ENCODE results near the gene CDKL1. TPM values are rescaled to one million over a fixed set of nuclear protein-coding genes. Genes with fewer than 3 reads are reported as not detected.
"Not testable (repeated sequence)": the region's sequence is repeated elsewhere in the genome, so short reads cannot be mapped to it uniquely, and the experiment has no call there.

The CDKL1 gene
- polyA plus RNA-seq, 6 donors from 2014 or later: 1.4 to 20.2 (median 12.8) TPM

DNA sequence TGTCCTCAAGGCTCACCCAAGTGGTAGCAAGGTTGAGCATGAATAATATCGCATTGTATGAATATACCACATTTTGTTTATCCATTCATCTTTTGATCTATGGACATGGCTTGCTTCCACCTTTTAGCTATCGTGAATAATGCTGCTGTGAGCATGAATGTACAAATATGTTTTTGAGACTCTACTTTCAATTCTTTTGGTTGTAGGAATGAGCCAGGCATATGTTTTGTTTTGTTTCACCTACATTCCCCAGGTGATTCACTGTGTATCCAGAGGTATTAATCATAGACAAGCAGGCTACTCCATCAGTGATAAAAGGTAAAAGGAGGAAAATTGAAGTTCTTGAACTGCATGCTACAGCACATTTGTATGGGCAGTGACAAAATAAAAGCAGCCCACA lies 35.8 kb downstream of the CDKL1 start:
- no peaks in the 10 kb centered on the region for H3K27me3 Mint-ChIP-seq
- peaks cover 0 to 20% of the 10 kb centered on the region in 2 donors for H3K36me3 Mint-ChIP-seq
- ATAC-seq (ENCODE audit: low read depth in 2 of 2): no peak
- H3K4me3 Mint-ChIP-seq: peak overlapping the region in 2 of 8 donors; percentile 16 to 18
- no peak overlapping the region for H3K27ac Mint-ChIP-seq
- peaks cover 0 to 5% (median 0%) of the 10 kb centered on the region in 7 donors for H3K9me3 Mint-ChIP-seq
- peaks cover 23 to 31% (median 27%) of the 10 kb centered on the region in 3 donors for H3K4me1 Mint-ChIP-seq
- no peak for DNase-seq

DNA sequence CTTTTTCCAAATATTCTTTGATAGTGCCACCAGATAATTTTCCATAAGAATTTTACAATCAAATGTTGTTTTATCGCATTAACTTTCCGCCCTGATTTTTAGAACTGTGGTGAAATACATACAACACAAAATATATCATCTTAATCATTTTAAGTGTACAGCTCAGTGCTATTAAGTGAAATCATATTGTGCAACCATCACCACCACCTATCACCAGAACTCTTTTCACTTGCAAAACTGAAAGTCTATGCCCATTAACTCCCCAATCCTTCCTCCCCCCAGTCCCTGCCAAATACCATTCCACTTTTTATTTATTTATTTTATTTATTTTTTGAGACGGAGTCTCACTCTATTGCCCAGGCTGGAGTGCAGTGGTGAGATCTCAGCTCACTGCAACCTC lies 36.6 kb downstream of the CDKL1 start:
- no peak for DNase-seq
- peak overlapping the region in 1 of 8 donors; percentile 31 for H3K4me3 Mint-ChIP-seq
- H3K27ac Mint-ChIP-seq: no peak overlapping the region
- H3K36me3 Mint-ChIP-seq: peaks cover 0 to 20% of the 10 kb centered on the region in 2 donors
- peaks cover 0 to 5% (median 0%) of the 10 kb centered on the region in 7 donors for H3K9me3 Mint-ChIP-seq
- ATAC-seq (ENCODE audit: low read depth in 2 of 2): no peak
- peaks cover 18 to 30% (median 25%) of the 10 kb centered on the region in 3 donors for H3K4me1 Mint-ChIP-seq
- no peaks in the 10 kb centered on the region for H3K27me3 Mint-ChIP-seq

DNA sequence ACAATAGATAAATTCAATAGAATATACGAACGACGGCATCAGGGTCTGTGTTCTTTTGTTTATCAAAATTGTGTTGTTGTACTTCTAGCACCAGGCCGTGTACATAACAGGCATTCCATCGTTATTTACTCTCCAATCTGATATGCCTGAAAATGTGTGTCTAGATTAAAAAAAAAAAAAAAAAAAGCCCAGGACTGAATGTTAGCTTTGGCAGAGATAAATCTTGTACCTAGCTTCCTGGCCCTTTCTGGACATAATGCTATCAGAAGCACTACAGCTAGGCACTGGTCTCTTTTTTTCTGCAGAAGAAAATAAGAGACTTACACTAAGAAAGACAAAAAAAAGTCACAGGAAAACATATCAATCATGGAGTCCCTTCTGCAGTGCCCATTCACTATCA lies 37.0 kb downstream of the CDKL1 start:
- peak overlapping the region in 1 of 8 donors; percentile 31 for H3K4me3 Mint-ChIP-seq

DNA sequence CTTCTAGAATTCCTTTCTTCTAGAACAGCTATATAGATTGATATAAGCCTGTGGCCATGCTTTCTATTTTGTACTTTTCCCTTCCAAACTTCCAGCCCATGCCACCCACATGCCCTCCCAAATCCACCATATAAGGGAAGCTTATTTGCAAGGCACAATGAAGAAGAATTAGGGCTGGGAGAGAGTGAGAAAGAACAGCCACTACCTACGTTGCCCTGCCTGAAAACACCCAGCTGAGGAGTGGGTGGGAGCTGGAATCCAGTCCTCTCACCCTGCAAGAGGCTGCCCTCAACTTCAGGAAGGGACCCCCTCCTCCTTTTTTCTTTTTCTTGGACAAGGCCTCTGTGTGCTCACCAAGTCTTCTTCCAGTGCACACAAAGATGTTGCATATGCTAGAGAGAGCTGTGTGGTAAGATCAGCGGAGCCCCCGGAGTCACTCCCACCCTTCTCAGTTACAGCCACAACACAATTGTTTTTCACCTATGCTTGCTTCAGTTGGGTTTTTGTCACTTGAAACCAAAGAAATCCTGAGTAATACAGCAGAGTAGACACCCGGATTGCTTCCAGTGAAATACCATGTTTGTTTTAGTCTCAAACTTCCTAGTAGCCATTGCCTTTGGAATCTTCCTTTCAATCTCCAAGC lies 38.8 kb downstream of the CDKL1 start:
- ATAC-seq (ENCODE audit: low read depth in 2 of 2) (no peak), DNase-seq (no peak)
- Mint-ChIP-seq H3K9me3 (peaks cover 0 to 4% (median 0%) of the 10 kb centered on the region in 7 donors), H3K4me1 (peaks cover 4 to 16% (median 14%) of the 10 kb centered on the region in 3 donors), H3K27ac (peak overlapping the region in 1 of 6 donors; percentile 18), H3K27me3 (no peaks in the 10 kb centered on the region), H3K4me3 (no peak overlapping the region), H3K36me3 (peaks cover 0 to 20% of the 10 kb centered on the region in 2 donors)

More for the DNA sequence above, 37.0 kb downstream of the CDKL1 start:
- Mint-ChIP-seq H3K27ac (no peak overlapping the region), H3K27me3 (no peaks in the 10 kb centered on the region), H3K9me3 (peaks cover 0 to 5% (median 0%) of the 10 kb centered on the region in 7 donors), H3K36me3 (peaks cover 0 to 20% of the 10 kb centered on the region in 2 donors), H3K4me1 (peaks cover 14 to 30% (median 25%) of the 10 kb centered on the region in 3 donors)
- no peak for DNase-seq
- ATAC-seq (ENCODE audit: low read depth in 2 of 2): no peak

DNA sequence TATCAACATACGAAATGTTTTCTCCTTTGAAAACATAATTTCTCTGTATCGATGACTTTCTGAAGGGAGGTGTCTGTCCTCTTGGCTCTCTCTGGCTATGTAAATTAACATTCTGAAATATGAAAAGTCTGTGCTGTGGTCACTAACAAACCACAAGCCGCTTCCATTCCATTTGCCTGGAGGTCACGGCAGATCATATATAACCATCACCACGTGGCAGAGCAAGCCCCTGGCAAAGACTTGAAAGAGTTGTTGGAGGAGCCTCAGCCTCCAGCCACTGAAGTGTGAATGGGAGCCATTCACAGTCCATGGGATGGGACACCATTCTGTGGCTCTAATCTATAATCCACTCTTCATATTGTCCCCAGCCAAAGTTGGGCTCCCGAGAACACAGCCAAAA lies 39.6 kb downstream of the CDKL1 start:
- Mint-ChIP-seq H3K36me3 (peaks cover 0 to 20% of the 10 kb centered on the region in 2 donors), H3K4me1 (peaks cover 0 to 11% (median 7%) of the 10 kb centered on the region in 3 donors), H3K27ac (peak overlapping the region in 3 of 6 donors; percentile 26 to 43 (median 39)), H3K27me3 (no peaks in the 10 kb centered on the region), H3K4me3 (no peak overlapping the region), H3K9me3 (no peaks in the 10 kb centered on the region)
- no peak for ATAC-seq (ENCODE audit: low read depth in 2 of 2)
- no peak for DNase-seq

DNA sequence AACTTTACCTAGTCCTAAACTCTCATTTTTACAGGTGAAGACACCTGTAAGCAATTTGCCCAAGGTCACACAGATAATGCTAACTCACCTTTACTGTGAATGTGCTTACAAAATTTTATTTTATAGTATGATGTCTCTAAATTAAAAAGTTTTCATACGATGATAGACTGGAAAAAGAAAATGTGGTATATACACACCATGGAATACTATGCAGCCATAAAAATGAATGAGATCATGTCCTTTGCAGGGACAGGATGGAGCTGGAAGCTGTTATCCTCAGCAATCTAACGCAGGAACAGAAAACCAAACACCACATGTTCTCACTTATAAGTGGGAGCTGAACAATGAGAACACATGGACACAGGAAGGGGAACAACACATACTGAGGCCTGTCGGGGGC lies 40.4 kb downstream of the CDKL1 start:
- not testable (repeated sequence) for H3K9me3 Mint-ChIP-seq; ATAC-seq (ENCODE audit: low read depth in 2 of 2); H3K27ac Mint-ChIP-seq; H3K4me3 Mint-ChIP-seq; DNase-seq; H3K27me3 Mint-ChIP-seq
- H3K4me1 Mint-ChIP-seq: peaks cover 3 to 16% (median 5%) of the 10 kb centered on the region in 3 donors
- H3K36me3 Mint-ChIP-seq: peaks cover 0 to 20% of the 10 kb centered on the region in 2 donors

DNA sequence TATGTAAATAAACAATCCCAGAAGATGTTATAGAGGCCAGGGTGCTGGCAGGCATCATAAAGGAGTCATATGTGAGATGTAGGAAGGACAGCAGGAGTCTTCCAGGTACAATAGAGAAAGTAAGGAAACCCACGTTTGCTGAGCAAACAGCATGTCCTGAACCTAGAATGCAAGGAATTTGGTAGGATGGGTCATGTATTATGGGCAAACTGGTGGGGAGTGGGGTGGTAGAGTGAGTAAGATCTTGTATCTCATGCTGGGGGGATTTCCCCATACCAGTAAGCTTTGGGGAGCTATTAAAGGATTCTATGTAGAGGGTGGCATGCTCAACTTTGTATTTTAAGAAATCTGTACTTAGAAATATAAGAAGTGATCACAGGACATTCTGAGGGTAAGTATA lies 41.0 kb downstream of the CDKL1 start:
- Mint-ChIP-seq H3K4me3 (no peak overlapping the region), H3K9me3 (no peaks in the 10 kb centered on the region), H3K27ac (peak overlapping the region in 2 of 6 donors; percentile 30 to 50), H3K36me3 (peaks cover 0 to 20% of the 10 kb centered on the region in 2 donors), H3K4me1 (peaks cover 6 to 14% (median 7%) of the 10 kb centered on the region in 3 donors), H3K27me3 (no peaks in the 10 kb centered on the region)
- no peak for ATAC-seq (ENCODE audit: low read depth in 2 of 2)
- no peak for DNase-seq

DNA sequence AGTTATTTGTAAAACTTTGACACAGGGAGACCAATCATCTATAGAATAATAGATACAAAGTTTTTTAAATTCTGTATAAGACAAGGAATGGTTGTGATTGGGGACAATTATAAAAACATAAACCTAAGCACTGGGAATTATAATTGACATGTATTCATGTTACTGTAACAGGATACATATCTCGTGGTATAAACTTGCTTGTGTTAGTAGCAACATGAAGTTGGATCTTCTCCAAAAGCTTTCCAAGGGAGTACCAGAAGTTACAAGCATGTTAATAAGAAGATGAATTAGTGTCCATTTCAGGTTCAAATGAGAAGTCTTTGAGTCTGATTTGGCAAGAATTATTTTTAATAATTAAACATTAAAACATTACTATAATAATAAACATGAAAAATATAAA lies 42.2 kb downstream of the CDKL1 start:
- ATAC-seq (ENCODE audit: low read depth in 2 of 2): no peak
- DNase-seq: no peak
- H3K9me3 Mint-ChIP-seq: no peaks in the 10 kb centered on the region
- H3K4me3 Mint-ChIP-seq: no peak overlapping the region
- H3K4me1 Mint-ChIP-seq: peaks cover 4 to 8% (median 7%) of the 10 kb centered on the region in 3 donors
- H3K27ac Mint-ChIP-seq: no peak overlapping the region
- H3K36me3 Mint-ChIP-seq: peaks cover 0 to 20% of the 10 kb centered on the region in 2 donors
- H3K27me3 Mint-ChIP-seq: no peaks in the 10 kb centered on the region

DNA sequence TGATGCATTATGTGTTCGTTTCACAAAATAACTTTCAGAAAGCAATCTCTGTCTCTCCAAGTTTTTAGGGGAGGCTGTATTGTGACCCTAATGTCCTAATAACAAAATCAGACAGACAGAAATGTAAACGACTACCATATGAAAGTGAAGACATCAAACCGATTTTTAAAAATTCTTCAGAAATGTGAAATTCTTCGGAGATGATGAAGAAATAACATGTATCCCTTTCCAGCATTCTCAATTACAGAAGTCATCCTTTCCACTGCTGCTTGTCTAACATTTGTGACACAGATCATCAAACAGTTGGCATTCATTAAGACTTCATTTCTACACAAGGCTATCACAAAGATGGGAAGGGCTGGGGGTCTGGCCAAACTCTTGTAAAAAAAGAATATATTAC lies 43.6 kb downstream of the CDKL1 start:
- Mint-ChIP-seq H3K9me3 (no peaks in the 10 kb centered on the region), H3K36me3 (peaks cover 0 to 16% of the 10 kb centered on the region in 2 donors), H3K27me3 (no peaks in the 10 kb centered on the region), H3K27ac (no peak overlapping the region), H3K4me1 (peaks cover 4 to 13% (median 7%) of the 10 kb centered on the region in 3 donors), H3K4me3 (no peak overlapping the region)
- ATAC-seq (ENCODE audit: low read depth in 2 of 2): no peak
- DNase-seq: no peak

DNA sequence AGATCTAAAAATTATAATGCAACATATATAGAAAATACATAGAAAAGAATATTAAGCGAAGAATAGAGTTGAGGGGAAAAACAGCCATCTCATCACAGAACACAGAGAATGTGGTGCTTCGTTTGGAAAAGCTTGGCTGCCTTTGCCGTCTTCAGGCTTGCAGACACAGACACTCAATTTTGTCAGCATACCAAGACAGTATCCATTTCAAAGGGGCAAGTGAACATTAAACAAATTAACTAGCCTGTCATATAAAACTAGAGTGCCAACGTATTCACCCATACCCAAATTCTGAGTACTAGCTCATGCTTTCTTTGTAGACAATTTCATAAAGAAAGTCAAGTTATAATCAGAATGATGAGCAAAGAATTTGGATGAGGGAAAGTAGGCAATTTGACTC lies 44.1 kb downstream of the CDKL1 start:
- Mint-ChIP-seq H3K27ac (no peak overlapping the region), H3K36me3 (peaks cover 0 to 13% of the 10 kb centered on the region in 2 donors), H3K4me3 (no peak overlapping the region)

DNA sequence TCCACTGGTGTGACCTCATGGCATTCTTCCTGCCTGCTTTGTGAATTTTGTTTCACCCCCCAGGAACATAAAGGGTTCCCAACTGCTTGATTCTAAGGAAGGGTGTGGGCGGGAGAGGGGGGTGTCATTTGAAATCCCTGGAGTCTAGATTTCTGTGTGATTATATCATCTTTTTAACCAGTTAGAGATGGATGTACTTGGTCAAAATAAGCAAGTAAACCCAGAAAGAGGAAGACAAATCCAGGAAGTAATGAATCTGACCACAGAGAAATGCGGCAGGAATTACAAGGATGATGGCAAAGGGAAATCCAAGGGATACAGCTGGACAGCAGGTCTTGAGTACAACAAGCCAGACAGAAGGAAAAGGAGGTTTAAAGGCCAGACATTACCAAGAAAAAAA lies 45.7 kb downstream of the CDKL1 start:
- no peaks in the 10 kb centered on the region for H3K36me3 Mint-ChIP-seq
- H3K4me1 Mint-ChIP-seq: peaks cover 4 to 13% (median 7%) of the 10 kb centered on the region in 3 donors
- no peaks in the 10 kb centered on the region for H3K9me3 Mint-ChIP-seq
- DNase-seq (no peak), ATAC-seq (ENCODE audit: low read depth in 2 of 2) (no peak)
- no peaks in the 10 kb centered on the region for H3K27me3 Mint-ChIP-seq
- H3K27ac Mint-ChIP-seq: peak overlapping the region in 1 of 6 donors; percentile 82
- H3K4me3 Mint-ChIP-seq: peak overlapping the region in 1 of 8 donors; percentile 47

More for the DNA sequence above, 44.1 kb downstream of the CDKL1 start:
- no peak for ATAC-seq (ENCODE audit: low read depth in 2 of 2)
- Mint-ChIP-seq H3K9me3 (no peaks in the 10 kb centered on the region), H3K4me1 (peaks cover 4 to 13% (median 7%) of the 10 kb centered on the region in 3 donors), H3K27me3 (no peaks in the 10 kb centered on the region)
- no peak for DNase-seq

DNA sequence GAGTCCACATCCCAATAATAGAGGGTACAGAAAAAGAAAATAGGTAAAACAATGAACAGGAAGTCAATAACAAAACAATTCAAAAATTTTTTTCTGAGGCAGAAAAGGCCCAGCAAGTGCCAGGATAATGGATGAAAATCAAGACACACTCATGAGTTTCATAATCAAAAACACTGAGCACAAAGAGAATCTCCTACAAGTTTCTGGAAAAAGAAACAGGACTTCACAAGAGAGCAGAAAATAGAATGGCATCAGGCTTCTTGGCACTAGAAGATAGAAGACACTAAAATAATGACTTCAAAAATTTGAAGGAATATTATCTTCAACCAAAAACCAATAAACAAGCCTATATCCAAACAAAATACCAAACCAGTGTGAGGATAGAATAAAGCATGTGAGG lies 47.7 kb downstream of the CDKL1 start:
- H3K9me3 Mint-ChIP-seq: no peaks in the 10 kb centered on the region
- DNase-seq (no peak), ATAC-seq (ENCODE audit: low read depth in 2 of 2) (no peak)
- H3K27ac Mint-ChIP-seq: peak overlapping the region in 2 of 6 donors; percentile 26 to 51
- H3K36me3 Mint-ChIP-seq: no peaks in the 10 kb centered on the region
- no peak overlapping the region for H3K4me3 Mint-ChIP-seq
- H3K27me3 Mint-ChIP-seq: no peaks in the 10 kb centered on the region
- H3K4me1 Mint-ChIP-seq: peaks cover 4 to 13% (median 7%) of the 10 kb centered on the region in 3 donors

DNA sequence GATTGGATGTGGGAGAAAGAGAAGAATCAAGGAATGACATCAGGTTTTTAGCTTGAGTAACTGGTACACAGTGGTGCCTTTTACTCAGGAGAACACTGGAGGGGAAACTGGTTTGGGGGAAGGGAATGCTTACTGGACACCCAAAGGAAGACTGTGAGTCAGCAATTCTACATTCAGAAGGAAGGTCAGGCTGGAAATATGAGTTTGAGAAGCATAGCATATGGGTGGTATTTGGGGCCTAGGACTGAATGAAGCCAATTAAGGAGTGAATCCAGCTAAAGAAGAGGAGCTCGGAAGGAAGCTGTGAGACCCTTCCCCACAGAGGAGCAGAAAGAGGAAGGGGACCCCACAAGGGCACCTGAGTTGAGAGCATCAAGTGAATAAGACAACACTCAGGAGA lies 49.2 kb downstream of the CDKL1 start:
- H3K4me1 Mint-ChIP-seq: peaks cover 9 to 16% (median 11%) of the 10 kb centered on the region in 3 donors
- no peak for DNase-seq
- peak overlapping the region in 3 of 6 donors; percentile 25 to 71 (median 54) for H3K27ac Mint-ChIP-seq
- H3K9me3 Mint-ChIP-seq: no peaks in the 10 kb centered on the region
- H3K27me3 Mint-ChIP-seq: no peaks in the 10 kb centered on the region
- no peaks in the 10 kb centered on the region for H3K36me3 Mint-ChIP-seq
- no peak for ATAC-seq (ENCODE audit: low read depth in 2 of 2)
- H3K4me3 Mint-ChIP-seq: no peak overlapping the region

DNA sequence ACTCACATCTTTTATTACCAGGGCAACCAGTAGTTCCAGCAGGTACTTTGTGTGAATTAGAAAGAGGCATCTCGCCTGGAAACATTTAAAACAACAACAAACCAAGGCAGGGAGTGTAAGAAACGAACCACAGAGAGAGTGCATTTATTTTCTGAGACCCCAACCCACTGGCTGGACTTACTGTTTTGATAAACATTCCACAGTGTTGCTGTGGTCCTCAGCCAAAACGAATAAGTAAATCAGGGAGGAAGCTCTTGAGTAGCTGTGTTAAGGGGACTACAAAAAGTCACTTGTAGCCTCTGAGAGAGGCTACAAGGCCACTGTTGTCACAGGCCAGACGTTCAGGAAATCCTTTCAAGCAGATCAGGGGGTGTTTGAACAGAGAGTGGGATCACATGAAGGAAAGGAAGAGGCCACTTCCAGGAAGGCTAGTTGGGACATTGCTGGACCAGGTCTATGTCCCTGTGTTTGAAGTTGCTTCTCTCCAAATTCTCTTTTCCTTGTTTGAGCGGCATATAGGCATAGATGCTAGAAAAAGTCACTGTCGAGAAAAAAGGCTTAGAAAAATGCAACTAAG lies 50.7 kb downstream of the CDKL1 start:
- DNase-seq (no peak), ATAC-seq (ENCODE audit: low read depth in 2 of 2) (no peak)
- Mint-ChIP-seq H3K27ac (peak overlapping the region in 2 of 6 donors; percentile 4 to 20), H3K9me3 (no peaks in the 10 kb centered on the region), H3K4me3 (no peak overlapping the region), H3K4me1 (peaks cover 6 to 11% (median 6%) of the 10 kb centered on the region in 3 donors), H3K36me3 (no peaks in the 10 kb centered on the region), H3K27me3 (no peaks in the 10 kb centered on the region)

All from naive B cell (primary cell).